RCC 7860 (cell line): ENCODE results near the gene INTS11.

Experiments
- DNase-seq: peaks from one replicate; pipeline ENCODE4 v3.0.0-alpha.2; 2015; ENCODE audit warnings: low spot score
- FAIRE-seq: peaks from 2 replicates; lab custom pipeline; 2012; peaks lifted over from hg19 to GRCh38; lab: Jason Lieb, UNC

Gene INTS11

DNA sequence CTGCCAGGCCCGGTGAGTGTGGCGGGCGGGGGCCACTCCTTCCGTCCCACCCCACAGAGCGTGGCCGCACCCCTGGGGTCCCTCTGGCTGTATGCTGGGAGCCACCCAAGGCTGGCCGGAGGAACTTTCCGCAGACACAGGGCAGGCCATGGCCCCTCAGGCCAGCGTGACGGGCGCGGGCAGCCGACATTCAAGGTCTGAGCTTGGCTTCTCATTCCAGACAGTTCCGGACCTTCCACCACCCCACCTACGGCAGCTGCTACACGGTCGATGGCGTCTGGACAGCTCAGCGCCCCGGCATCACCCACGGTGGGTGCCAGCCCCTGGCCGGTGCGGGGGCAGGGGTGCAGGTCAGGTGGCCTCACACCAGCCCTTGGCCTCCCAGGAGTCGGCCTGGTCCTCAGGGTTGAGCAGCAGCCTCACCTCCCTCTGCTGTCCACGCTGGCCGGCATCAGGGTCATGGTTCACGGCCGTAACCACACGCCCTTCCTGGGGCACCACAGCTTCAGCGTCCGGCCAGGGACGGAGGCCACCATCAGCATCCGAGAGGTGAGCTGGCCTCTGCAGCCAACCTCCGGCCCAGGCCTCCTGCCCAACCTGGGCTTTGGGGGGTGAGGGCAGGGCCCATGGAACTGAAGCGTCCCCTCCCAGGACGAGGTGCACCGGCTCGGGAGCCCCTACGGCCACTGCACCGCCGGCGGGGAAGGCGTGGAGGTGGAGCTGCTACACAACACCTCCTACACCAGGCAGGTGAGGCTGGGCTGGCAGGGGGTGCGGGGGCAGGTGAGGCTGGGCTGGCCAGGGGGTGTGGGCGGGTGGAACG, 37.0 kb downstream of the INTS11 start:
- DNase-seq (no peak), FAIRE-seq (no peak)

- DNase-seq (no peak), FAIRE-seq (no peak)
These were observed 37.9 kb downstream of the INTS11 start for GRCh38 chr1:1286313-1287261.

GRCh38 chr1:1285611-1286311, 38.7 kb downstream of the INTS11 start:
- no peak for DNase-seq
- no peak for FAIRE-seq

- DNase-seq, result no peak
- no peak for FAIRE-seq
These were observed 39.3 kb downstream of the INTS11 start for GRCh38 chr1:1285102-1285571.

- no peak for DNase-seq
- no peak for FAIRE-seq
These were observed 40.0 kb downstream of the INTS11 start for GRCh38 chr1:1284221-1285101.

- peak; percentile 33 for DNase-seq
These were observed 40.6 kb downstream of the INTS11 start for GRCh38 chr1:1283821-1284220.

DNA sequence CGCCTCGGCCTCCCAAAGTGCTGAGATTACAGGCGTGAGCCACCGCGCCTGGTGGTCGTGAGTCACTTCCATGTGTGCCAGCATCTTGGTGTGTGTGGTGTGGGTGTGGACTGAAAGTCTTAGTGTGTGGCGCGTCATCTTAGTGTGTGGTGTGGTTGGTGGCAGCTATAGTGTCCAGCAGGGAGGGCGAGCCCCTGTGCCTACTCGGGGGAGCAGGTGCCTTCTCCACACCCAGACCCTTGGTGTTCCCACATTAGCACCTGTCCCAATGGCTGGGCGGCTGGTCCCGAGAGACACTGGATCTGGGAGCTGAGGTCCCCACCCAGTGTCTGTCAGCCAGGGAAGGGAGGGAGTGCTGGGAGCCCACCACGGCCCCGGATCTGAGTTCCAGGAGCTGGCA, 41.5 kb downstream of the INTS11 start:
- FAIRE-seq, result no peak

More at GRCh38 chr1:1283821-1284220, 40.6 kb downstream of the INTS11 start:
- no peak for FAIRE-seq

DNA sequence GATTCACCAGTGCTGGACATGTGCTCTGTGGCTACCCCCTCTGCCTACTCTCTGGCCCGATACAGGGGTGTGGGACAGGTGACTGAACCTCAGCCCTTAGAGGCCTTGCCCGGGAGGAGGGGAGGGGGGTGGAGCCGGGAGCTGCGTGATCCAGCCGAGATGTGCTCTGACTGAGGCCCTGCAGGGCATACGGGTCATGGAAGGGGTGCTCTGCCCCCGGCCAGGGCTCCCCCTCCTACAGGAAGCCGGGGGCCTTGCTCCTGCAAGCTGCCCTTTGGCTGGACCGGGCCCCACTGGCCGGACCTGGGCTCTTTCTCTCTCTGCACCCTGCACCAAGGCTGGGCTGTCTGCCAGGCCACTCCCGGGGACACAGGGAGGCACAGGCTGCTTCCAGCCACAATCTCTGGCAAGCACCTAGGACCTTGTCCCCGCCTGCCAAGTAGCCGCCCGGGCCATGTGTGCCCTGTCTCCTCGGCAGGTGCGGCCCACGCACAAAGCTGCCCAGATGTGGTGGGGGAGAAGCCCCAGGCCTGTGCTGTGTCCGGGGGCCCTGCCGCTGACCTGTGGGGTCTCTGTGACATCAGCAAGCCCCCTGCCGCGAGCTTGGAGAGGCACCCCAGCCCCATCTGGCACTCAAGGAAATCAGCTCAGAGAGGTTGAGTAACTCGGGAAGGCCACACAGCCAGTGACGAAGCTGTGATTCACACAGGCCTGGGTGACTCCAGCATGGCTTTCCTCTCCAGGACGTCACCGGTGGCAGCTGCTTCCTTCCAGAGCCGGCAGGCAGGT, 42.7 kb downstream of the INTS11 start:
- FAIRE-seq (no peak), DNase-seq (peak; percentile 83)

More for the DNA sequence above, 41.5 kb downstream of the INTS11 start:
- DNase-seq, result peak; percentile 41

DNA sequence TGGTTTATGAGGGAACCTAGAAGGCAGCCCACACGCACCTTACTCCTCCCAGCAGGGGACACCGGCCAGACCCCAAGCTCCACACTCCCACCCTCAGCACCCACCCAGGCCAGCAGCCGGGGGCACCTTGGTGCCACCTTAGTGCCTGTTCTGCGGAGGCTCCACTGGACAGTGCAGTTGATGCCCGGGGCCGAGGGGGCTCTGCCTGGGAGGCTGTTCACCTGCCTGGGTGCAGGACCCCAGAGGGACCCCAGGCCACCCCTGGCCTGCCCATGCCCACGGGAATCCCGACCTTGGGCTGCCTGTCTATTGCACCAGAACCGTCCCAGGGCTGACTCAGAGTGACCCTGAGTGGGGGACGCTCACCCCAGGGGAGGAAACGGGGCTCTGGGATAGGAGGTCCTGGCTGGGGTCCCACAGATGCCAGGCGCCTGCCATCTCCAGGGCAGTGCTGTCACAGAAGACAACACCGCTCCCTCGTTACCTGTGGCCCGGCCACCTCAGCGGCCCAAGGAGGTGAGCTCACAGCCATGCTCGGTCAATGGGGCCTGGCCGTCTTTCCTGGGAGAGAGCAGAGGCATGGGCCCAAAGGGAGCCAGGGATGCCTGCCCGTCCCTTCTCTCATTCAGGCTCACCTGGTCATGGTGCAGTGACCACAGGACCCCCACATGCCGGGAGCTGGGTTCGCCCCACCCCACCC, 43.5 kb downstream of the INTS11 start:
- FAIRE-seq (no peak), DNase-seq (no peak)

DNA sequence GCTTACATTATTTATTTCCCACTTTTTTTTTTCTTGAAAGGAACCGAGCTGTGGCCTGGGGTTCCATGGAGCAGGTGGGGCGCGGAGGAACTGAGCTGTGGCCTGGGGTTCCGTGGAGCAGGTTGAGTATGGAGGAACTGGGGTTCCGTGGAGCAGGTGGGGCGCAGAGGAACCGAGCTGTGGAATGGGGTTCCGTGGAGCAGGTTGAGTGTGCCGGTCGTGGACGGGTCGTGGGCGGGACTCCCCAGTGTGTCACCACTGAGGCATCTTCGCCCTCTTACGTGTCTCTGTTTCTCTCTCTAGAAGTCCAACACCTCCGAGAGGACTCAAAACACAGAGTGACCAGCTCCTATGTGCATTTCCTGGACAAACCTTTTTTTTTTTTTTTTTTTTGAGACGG, 45.4 kb downstream of the INTS11 start:
- no peak for FAIRE-seq
- no peak for DNase-seq

GRCh38 chr1:1278620-1279019, 45.8 kb downstream of the INTS11 start:
- DNase-seq (no peak), FAIRE-seq (no peak)

DNA sequence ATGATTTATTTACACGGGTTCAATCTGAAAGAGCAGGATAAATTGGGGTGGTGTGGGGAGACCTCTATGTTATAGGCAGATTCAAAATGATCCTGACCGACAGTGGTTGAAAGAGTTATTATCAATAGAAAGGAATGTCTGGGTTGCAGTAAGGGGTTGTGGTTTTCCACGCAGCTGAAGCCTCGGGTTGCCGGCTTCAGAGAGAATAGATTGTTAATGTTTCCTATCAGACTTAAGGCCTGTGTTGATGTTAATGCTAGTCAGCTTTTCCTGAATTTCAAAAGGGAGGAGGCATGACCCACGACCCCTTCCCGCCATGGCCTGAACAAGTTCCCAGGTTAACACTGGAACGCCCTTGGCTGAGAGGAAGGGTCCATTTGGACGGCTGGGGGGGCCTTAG, 48.6 kb downstream of the INTS11 start:
- FAIRE-seq (no peak), DNase-seq (no peak)

DNA sequence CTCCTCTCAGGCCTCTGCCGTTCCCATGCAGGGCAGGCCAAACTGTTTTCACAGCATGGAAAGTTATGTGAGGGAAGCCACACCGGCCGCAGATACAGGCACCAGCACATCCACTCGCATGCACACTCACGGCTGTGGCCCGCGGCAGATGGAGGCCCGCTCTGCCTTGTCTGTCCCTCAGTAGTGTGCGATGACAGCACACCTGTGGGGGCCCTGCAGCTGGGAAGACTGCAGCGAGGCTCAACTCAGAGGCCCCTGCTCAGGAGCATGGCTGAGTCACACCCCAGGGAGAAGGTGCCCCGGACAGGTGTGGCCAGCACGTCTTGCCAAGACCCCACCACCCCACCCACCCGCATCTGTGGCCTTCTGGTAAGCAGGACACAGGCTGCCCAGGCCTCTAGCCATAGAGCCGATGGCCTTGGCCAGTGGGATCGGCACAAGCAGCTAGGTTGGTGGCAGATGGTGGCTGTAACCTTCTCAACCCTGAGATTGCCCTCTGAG, 49.5 kb downstream of the INTS11 start:
- DNase-seq (no peak), FAIRE-seq (no peak)

- DNase-seq (no peak), FAIRE-seq (no peak)
These were observed 50.0 kb downstream of the INTS11 start for GRCh38 chr1:1274299-1274930.

- DNase-seq, result peak; percentile 74
- no peak for FAIRE-seq
These were observed 50.8 kb downstream of the INTS11 start, which contains the start of gene UBE2J2 for GRCh38 chr1:1273512-1274298. UBE2J2 (minus strand) TSS chr1:1273854; CDS start chr1:1267992, 5,862 bp downstream.

- no peak for FAIRE-seq
- DNase-seq, result no peak
These were observed 51.3 kb downstream of the INTS11 start for GRCh38 chr1:1273209-1273511.
